ENCODE results near the gene VRTN.
"Not testable (repeated sequence)": the region's sequence is repeated elsewhere in the genome, so short reads cannot be mapped to it uniquely, and the experiment has no call there.

VRTN gene

GRCh38 chr14:74348735-74349463 is 628 bp downstream of the VRTN start:
- no peak for DNase-seq (ENCODE audit: low spot score)

DNA sequence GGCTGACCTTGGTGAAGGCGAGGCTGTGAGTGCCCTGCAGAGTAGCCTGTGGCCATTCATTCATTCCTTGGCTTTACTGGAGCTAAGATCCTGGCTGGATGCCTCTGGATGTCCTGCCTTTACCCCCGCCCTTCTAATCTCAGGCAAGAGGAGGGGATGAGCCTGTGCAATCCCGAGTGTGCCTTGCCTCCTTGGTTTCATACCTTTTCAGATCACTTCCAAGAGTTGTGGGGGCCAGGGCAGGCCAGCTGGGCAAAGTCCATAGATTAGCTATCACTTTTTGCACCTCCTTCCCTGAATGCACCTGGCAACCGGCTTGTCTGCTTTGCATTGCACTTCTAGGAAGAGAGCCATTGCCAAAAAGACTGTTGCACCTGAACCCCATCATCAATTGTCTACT is 1.5 kb downstream of the VRTN start:
- no peak for DNase-seq (ENCODE audit: low spot score)

DNA sequence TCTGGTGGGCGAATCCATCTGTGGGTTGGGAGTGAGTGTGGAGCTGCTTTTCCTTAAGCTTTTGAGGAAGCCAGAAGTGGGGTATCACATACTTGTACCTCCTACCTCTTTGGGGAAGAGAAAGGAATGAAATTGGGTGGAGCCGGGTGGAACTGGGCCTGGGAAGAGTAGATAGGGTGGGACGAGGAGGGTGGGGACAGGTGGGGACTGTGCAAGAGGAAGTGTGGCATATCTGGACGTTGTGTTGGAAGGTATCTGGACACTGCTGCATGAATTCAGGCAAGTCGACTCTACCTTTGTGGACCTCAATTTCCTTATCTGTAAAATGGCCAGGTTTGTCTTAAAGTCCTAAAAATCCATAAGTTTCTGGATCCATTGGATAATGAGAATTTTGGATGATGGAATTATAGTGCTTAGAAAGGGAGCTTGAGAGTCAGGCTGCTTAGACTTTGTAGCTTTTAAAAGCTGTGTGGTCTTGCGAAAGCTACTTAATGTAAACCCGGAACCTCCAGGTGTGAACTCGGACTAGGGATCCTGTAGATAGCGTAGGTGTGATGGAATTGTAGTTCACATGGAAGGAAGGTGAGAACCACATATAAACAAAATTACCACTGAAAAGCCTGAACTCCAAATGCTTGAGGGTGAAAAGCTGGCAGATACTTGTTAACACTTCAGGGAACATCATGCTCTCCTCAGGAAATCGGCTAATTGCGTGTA is 2.1 kb downstream of the VRTN start:
- DNase-seq (ENCODE audit: low spot score): no peak

GRCh38 chr14:74350928-74351323 is 2.7 kb downstream of the VRTN start:
- no peak for DNase-seq (ENCODE audit: low spot score)

DNA sequence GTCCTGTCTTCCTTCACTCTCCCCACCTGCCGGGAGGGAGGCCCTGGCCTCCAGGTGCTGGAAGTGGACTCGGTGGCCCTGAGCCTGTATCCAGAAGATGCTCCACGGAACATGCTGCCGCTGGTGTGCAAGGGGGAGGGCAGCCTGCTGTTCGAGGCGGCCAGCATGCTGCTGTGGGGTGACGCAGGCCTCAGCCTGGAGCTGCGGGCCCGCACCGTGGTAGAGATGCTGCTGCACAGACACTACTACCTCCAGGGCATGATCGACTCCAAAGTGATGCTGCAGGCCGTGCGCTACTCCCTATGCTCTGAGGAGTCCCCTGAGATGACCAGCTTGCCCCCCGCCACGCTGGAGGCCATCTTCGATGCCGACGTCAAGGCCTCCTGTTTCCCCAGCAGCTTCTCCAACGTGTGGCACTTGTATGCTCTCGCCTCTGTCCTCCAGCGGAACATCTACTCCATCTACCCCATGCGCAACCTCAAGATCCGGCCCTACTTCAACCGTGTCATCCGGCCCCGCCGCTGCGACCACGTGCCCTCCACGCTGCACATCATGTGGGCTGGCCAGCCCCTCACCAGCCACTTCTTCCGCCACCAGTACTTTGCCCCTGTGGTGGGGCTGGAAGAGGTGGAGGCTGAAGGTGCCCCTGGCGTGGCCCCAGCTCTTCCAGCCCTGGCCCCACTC is 8.8 kb downstream of the VRTN start:
- DNase-seq (ENCODE audit: low spot score): no peak

DNA sequence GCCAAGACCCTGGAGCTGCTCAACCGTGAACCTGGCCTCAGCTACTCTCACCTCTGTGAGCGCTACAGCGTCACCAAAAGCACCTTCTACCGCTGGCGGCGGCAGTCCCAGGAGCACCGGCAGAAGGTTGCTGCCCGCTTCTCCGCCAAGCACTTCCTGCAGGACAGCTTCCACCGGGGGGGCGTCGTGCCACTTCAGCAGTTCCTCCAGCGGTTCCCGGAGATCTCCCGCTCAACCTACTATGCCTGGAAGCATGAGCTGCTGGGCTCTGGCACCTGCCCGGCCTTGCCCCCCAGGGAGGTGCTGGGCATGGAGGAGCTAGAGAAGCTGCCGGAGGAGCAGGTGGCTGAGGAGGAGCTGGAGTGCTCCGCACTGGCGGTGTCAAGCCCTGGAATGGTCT is 9.3 kb downstream of the VRTN start:
- DNase-seq (ENCODE audit: low spot score): no peak

- no peak for DNase-seq (ENCODE audit: low spot score)
Observed at GRCh38 chr14:74358176-74358829, 10.0 kb downstream of the VRTN start.

GRCh38 chr14:74360163-74360562 is 11.9 kb downstream of the VRTN start:
- no peak for DNase-seq (ENCODE audit: low spot score)

- DNase-seq (ENCODE audit: low spot score): peak; percentile 61
Observed at GRCh38 chr14:74362361-74362915, 14.2 kb downstream of the VRTN start.

DNA sequence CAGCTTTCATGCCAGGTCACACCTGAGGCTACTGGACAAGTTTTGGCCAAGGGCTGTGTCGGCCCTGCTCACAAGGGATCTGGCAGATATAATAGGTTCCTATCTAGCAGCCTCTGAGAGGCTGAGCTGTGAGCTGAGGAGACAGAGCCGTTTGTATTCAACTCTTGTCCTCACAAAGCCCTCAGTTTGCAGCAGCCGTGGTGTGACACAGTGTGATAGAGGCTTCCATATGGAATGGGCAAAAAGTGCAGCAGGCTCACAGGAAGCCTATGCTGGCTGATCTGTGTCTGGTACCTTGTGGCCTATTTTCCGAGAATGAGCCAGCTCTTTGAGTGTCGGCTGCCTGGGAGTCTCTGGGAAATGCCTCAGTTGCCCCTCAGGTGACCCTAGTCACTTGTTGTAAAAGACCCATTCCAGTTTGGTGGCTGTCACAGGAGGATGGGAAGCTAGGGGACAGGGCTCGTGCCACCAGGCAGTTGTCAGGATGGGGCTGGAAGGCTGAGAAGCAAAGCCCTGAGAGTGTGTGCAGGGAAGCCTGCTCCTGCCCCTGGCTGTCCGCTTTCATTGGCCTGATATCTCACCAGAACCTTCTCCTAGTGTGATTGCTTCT is 16.1 kb downstream of the VRTN start:
- DNase-seq (ENCODE audit: low spot score): no peak

GRCh38 chr14:74368026-74368425 is 19.8 kb downstream of the VRTN start:
- DNase-seq (ENCODE audit: low spot score): no peak

DNA sequence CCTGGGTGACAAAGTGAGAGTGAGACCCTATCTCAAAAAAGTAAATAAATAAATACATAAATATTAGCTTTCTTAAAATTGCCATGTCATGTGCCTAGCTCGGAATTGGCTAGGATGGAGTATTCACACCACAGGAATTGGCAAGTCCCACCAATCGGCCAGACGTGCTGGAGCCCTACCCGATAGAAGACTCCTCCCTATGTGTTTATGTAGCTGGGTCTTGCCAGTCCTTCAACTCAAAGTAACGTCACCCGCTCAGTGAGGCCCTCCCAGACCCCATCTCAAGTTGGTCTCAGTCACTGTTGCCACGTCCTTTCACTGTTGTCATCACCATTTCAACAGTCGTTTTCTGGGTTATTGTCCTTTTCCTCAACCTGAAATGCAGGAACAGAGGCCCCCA is 20.2 kb downstream of the VRTN start:
- no peak for DNase-seq (ENCODE audit: low spot score)

- DNase-seq (ENCODE audit: low spot score): no peak
Observed at GRCh38 chr14:74377976-74378690, 29.9 kb downstream of the VRTN start.

GRCh38 chr14:74380172-74380571 is 31.9 kb downstream of the VRTN start:
- no peak for DNase-seq (ENCODE audit: low spot score)

- no peak for DNase-seq (ENCODE audit: low spot score)
Observed at GRCh38 chr14:74380845-74381244, 32.6 kb downstream of the VRTN start.

- not testable (repeated sequence) for DNase-seq (ENCODE audit: low spot score)
Observed at GRCh38 chr14:74381571-74381970, 33.3 kb downstream of the VRTN start.

GRCh38 chr14:74382231-74382630 is 34.0 kb downstream of the VRTN start:
- DNase-seq (ENCODE audit: low spot score): no peak

GRCh38 chr14:74389980-74390379 is 41.7 kb downstream of the VRTN start:
- no peak for DNase-seq (ENCODE audit: low spot score)

DNA sequence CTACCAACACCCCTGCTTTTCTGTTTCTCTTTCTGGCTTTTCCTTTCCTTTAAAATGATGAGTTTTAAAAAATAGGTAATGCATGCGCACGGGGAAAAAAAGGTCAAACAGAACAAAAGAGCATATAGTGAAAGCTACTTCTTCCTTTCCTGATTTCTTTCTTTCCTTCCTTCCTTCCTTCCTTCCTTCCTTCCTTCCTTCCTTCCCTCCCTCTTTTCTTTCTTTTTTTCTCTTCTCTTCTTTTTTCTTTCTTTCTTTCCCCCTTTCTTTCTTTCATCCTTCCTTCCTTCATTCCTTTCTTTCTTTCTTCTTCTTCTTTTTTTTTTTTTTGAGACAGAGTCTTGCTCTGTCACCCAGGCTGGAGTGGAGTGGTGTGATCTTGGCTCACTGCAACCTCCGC is 42.2 kb downstream of the VRTN start:
- DNase-seq (ENCODE audit: low spot score): not testable (repeated sequence)

DNA sequence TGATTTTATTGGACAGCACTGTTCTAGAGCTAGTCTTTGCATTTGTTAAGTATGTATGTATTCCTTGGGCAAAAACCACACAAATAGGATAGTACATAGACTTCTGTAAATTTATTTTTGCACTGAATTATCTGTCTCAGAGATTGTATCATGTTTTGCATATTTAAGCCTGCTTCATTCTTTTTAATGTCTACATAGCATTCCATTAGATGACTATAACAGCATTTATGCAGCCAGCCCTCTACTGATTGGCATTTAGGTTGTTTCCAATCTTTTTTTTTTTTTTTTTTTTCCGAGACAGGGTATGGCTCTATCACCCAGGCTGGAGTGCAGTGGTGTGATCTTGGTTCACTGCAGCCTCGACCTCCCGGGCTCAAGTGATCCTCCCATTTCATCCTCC is 43.2 kb downstream of the VRTN start:
- no peak for DNase-seq (ENCODE audit: low spot score)

All from putamen (tissue), 1 donor.